ENCODE measurements around the gene SELENOO. TPM values are rescaled to one million over a fixed set of nuclear protein-coding genes. Genes with fewer than 3 reads are reported as not detected.
"Not testable (repeated sequence)": the region's sequence is repeated elsewhere in the genome, so short reads cannot be mapped to it uniquely, and the experiment has no call there.

Gene SELENOO
- total RNA-seq, 2 experiments from 2014 or later, result 26.0 to 26.1 TPM

GRCh38 chr22:50203288-50203687, 2.5 kb downstream of the SELENOO start:
- Histone ChIP-seq H3K36me3 (ENCODE audit: insufficient read depth, low read length) (peaks cover 32% of the 10 kb centered on the region), H3K27me3 (ENCODE audit: control insufficient read depth in 1 of 2, insufficient read depth in 2 of 2, low read length in 2 of 2) (no peaks in the 10 kb centered on the region), H3K4me3 (ENCODE audit: low read length) (no peak overlapping the region), H3K27ac (ENCODE audit: low read depth in 1 of 2, low read length in 2 of 2) (no peak overlapping the region), H3K4me1 (ENCODE audit: insufficient read depth, low read length) (peaks cover 30% of the 10 kb centered on the region), H3K9me3 (ENCODE audit: control insufficient read depth in 1 of 2, insufficient read depth in 1 of 2, low read length in 2 of 2) (no peaks in the 10 kb centered on the region)
- H3K9me3 Mint-ChIP-seq, result no peaks in the 10 kb centered on the region
- peaks cover 27% of the 10 kb centered on the region for H3K4me1 Mint-ChIP-seq (ENCODE audit: low read depth)
- ATAC-seq (ENCODE audit: poor library complexity), result no peak
- no peak for DNase-seq
- CTCF ChIA-PET, result interaction anchor here (4.2 kb wide), 1 partner anchor 13 kb away, joined by 13 read pairs; no protein-coding TSS in a partner anchor
- H3K27me3 Mint-ChIP-seq, result no peaks in the 10 kb centered on the region
- POLR2A ChIA-PET, result interaction anchor here (1.4 kb wide), 1 partner anchor 12 kb away, joined by 4 read pairs; no protein-coding TSS in a partner anchor
- no peak overlapping the region for H3K27ac Mint-ChIP-seq
- TF ChIP-seq CTCF (IDR thresholded peaks at IDR 0.05), result no peak
- peak overlapping the region; percentile 16 for H3K4me3 Mint-ChIP-seq
- H3K36me3 Mint-ChIP-seq (ENCODE audit: low read depth), result peaks cover 47% of the 10 kb centered on the region
- intact Hi-C loops (cut with DNase I, micrococcal nuclease), result loop anchor here in 1 of 2 experiments (2.0 to 10.0 kb wide), 2 partner anchors 18 to 368 kb away; partner anchors contain the start of gene TRABD

GRCh38 chr22:50204571-50204970, 3.8 kb downstream of the SELENOO start:
- Histone ChIP-seq H3K27ac (ENCODE audit: low read depth in 1 of 2, low read length in 2 of 2) (no peak overlapping the region), H3K4me3 (ENCODE audit: low read length) (no peak overlapping the region), H3K4me1 (ENCODE audit: insufficient read depth, low read length) (peaks cover 30% of the 10 kb centered on the region), H3K27me3 (ENCODE audit: control insufficient read depth in 1 of 2, insufficient read depth in 2 of 2, low read length in 2 of 2) (no peaks in the 10 kb centered on the region), H3K36me3 (ENCODE audit: insufficient read depth, low read length) (peaks cover 30% of the 10 kb centered on the region), H3K9me3 (ENCODE audit: control insufficient read depth in 1 of 2, insufficient read depth in 1 of 2, low read length in 2 of 2) (no peaks in the 10 kb centered on the region)
- intact Hi-C loops (cut with DNase I, micrococcal nuclease), result loop anchor here in 1 of 2 experiments (10.0 kb wide), 1 partner anchor 370 kb away; no protein-coding TSS in a partner anchor
- POLR2A ChIA-PET, result no interaction called here
- H3K27ac Mint-ChIP-seq, result no peak overlapping the region
- CTCF ChIA-PET, result interaction anchor here (4.2 kb wide), 1 partner anchor 14 kb away, joined by 13 read pairs; no protein-coding TSS in a partner anchor
- no peak for DNase-seq
- TF ChIP-seq CTCF (IDR thresholded peaks at IDR 0.05), result no peak
- H3K36me3 Mint-ChIP-seq (ENCODE audit: low read depth), result peaks cover 42% of the 10 kb centered on the region
- no peak for ATAC-seq (ENCODE audit: poor library complexity)
- no peaks in the 10 kb centered on the region for H3K27me3 Mint-ChIP-seq
- H3K4me3 Mint-ChIP-seq, result no peak overlapping the region
- H3K4me1 Mint-ChIP-seq (ENCODE audit: low read depth), result peaks cover 28% of the 10 kb centered on the region
- no peaks in the 10 kb centered on the region for H3K9me3 Mint-ChIP-seq

GRCh38 chr22:50204998-50205397, 4.2 kb downstream of the SELENOO start:
- H3K27me3 ChIP-seq (ENCODE audit: control insufficient read depth in 1 of 2, insufficient read depth in 2 of 2, low read length in 2 of 2); H3K9me3 ChIP-seq (ENCODE audit: control insufficient read depth in 1 of 2, insufficient read depth in 1 of 2, low read length in 2 of 2); H3K9me3 Mint-ChIP-seq; ATAC-seq (ENCODE audit: poor library complexity); H3K27ac Mint-ChIP-seq; POLR2A ChIA-PET; H3K27ac ChIP-seq (ENCODE audit: low read depth in 1 of 2, low read length in 2 of 2); H3K4me3 ChIP-seq (ENCODE audit: low read length); H3K4me3 Mint-ChIP-seq; DNase-seq; H3K27me3 Mint-ChIP-seq: not testable (repeated sequence)
- intact Hi-C loops (cut with DNase I, micrococcal nuclease), result loop anchor here (5.0 to 10.0 kb wide), 4 partner anchors 33 to 370 kb away; partner anchors contain the start of gene PANX2 (in 1 of the 2)
- H3K4me1 Mint-ChIP-seq (ENCODE audit: low read depth), result peaks cover 32% of the 10 kb centered on the region
- H3K36me3 ChIP-seq (ENCODE audit: insufficient read depth, low read length), result peaks cover 31% of the 10 kb centered on the region
- H3K36me3 Mint-ChIP-seq (ENCODE audit: low read depth), result peaks cover 42% of the 10 kb centered on the region
- CTCF ChIA-PET, result interaction anchor here (4.2 kb wide), 1 partner anchor 14 kb away, joined by 13 read pairs; no protein-coding TSS in a partner anchor
- H3K4me1 ChIP-seq (ENCODE audit: insufficient read depth, low read length), result peaks cover 30% of the 10 kb centered on the region
